ENCODE results near the gene HDAC4. TPM values are rescaled to one million over a fixed set of nuclear protein-coding genes. Genes with fewer than 3 reads are reported as not detected.

HDAC4 gene
- total and polyA plus RNA-seq, 4 donors: 2.9 to 37.2 (median 4.4) TPM

- no peak for TF ChIP-seq REST (IDR thresholded peaks at IDR 0.05)
Observed at GRCh38 chr2:239337877-239338484, 62.8 kb downstream of the HDAC4 start (continued).

DNA sequence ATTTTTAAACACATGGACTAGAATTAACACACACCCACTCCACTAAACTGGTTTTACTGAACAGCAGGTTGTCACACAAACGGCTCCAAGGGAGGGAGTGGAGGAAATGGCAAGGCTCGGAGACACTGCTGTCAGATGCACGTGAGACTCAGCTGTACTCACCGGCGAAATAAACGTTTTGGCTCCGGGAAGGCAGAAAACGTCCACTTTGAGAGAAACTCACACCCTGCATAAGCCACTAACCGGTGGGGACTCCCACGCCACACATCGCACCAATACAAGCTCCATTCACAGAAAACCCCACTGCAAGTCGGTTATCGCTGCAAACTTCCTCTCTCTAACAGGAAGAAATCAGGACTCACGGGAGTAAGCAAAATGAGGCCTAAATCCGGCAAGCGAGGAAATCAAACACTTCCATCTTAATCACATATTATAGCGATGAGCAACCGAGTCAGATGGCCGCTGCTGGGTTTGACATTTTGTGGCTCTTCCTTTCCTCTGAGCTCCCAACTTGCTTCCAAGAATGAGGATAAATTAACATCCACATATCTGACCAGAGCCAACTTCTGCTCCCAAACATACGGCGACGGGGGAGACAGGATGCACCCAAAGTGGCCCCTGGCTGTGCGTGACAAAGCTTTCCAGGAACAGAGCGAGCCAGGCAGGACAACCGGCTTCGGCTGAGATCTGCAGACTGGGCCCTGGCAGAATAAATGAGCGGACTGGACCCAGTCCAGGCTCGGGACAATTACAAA is 63.5 kb downstream of the HDAC4 start:
- WGBS: 75% methylated on average over 28 of the region's 28 CpGs
- Histone ChIP-seq H3K9ac (ENCODE audit: low read depth in 1 of 2, low read length in 2 of 2) (no peak overlapping the region), H3K4me3 (ENCODE audit: low read depth in 1 of 3, low read length in 3 of 3) (no peak overlapping the region), H3K36me3 (ENCODE audit: control insufficient read depth in 4 of 4, insufficient read depth in 3 of 4, low read depth in 1 of 4, low read length in 3 of 4) (no peaks in the 10 kb centered on the region), H3K27ac (ENCODE audit: low read depth in 1 of 2, low read length in 2 of 2) (peak overlapping the region; percentile 13 to 31), H3K27me3 (ENCODE audit: control insufficient read depth in 4 of 4, insufficient read depth in 4 of 4, low read length in 3 of 4) (no peaks in the 10 kb centered on the region), H3K9me3 (ENCODE audit: control insufficient read depth in 4 of 4, low read length in 3 of 4) (no peaks in the 10 kb centered on the region), H3K4me1 (ENCODE audit: control insufficient read depth in 4 of 4, insufficient read depth in 4 of 4, low read length in 3 of 4) (peaks cover 2 to 14% (median 12%) of the 10 kb centered on the region in 4 donors)
- TF ChIP-seq NR2F2 (IDR thresholded peaks at IDR 0.05) (peak; percentile 75), EGR1 (IDR thresholded peaks at IDR 0.05; ENCODE audit: low read depth in 2 of 2) (no peak)
- no peak for DNase-seq (ENCODE audit: low spot score)

- Histone ChIP-seq H3K36me3 (ENCODE audit: control insufficient read depth in 4 of 4, insufficient read depth in 3 of 4, low read depth in 1 of 4, low read length in 3 of 4) (no peaks in the 10 kb centered on the region), H3K27ac (ENCODE audit: low read depth in 1 of 2, low read length in 2 of 2) (no peak overlapping the region), H3K9me3 (ENCODE audit: control insufficient read depth in 4 of 4, low read length in 3 of 4) (no peaks in the 10 kb centered on the region), H3K27me3 (ENCODE audit: control insufficient read depth in 4 of 4, insufficient read depth in 4 of 4, low read length in 3 of 4) (no peaks in the 10 kb centered on the region), H3K4me3 (ENCODE audit: low read depth in 1 of 3, low read length in 3 of 3) (no peak overlapping the region), H3K9ac (ENCODE audit: low read depth in 1 of 2, low read length in 2 of 2) (no peak overlapping the region), H3K4me1 (ENCODE audit: control insufficient read depth in 4 of 4, insufficient read depth in 4 of 4, low read length in 3 of 4) (peaks cover 20 to 42% (median 35%) of the 10 kb centered on the region in 4 donors)
- DNase-seq (ENCODE audit: low spot score): no peak
- TF ChIP-seq EGR1 (IDR thresholded peaks at IDR 0.05; ENCODE audit: low read depth in 2 of 2) (no peak), JUND (IDR thresholded peaks at IDR 0.05) (no peak), REST (IDR thresholded peaks at IDR 0.05) (no peak), NR2F2 (IDR thresholded peaks at IDR 0.05) (no peak), FOXA2 (IDR thresholded peaks at IDR 0.05) (no peak), YY1 (IDR thresholded peaks at IDR 0.05) (no peak), HNF4G (IDR thresholded peaks at IDR 0.05) (no peak), HNF4A (conservative IDR thresholded peaks at IDR 0.05) (no peak), FOXA1 (IDR thresholded peaks at IDR 0.05) (no peak), SP1 (IDR thresholded peaks at IDR 0.05) (no peak), TAF1 (conservative IDR thresholded peaks at IDR 0.05) (no peak), RXRA (IDR thresholded peaks at IDR 0.05) (no peak), CTCF (IDR thresholded peaks at IDR 0.05; ENCODE audit: low read depth, low read length, missing input control) (no peak)
- TF ChIP-seq, protein P1, sequence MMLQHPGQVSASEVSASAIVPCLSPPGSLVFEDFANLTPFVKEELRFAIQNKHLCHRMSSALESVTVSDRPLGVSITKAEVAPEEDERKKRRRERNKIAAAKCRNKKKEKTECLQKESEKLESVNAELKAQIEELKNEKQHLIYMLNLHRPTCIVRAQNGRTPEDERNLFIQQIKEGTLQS (IDR thresholded peaks at IDR 0.05): no peak
- WGBS: 94% methylated on average over 24 of the region's 24 CpGs
Observed at GRCh38 chr2:239331560-239331959, 69.3 kb downstream of the HDAC4 start.
